ENCODE data around the gene ITGAL.
"Not testable (repeated sequence)": the region's sequence is repeated elsewhere in the genome, so short reads cannot be mapped to it uniquely, and the experiment has no call there.

DNA sequence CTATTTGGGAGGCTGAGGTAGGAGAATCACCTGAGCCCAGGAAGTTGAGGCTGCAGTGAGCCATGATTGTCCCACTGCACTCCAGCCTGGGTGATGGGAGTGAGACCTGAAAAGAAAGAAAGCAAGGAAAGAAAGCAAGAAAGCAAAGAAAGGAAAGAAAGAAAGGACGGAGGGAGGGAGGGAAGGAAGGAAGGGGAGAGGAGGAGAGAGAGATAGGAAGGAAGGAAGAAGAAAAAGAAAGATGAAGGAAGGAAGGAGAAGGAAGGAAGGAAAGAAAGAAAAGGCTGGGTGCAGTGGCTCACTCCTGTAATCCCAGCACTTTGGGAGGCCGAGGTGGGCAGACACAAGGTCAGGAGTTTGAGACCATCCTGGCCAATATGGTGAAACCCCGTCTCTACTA, 5.2 kb downstream of the ITGAL start:
- TF ChIP-seq HDAC6 (IDR thresholded peaks at IDR 0.05; ENCODE audit: low read depth, low read length); NFYB (CRISPR knock-in tag; IDR thresholded peaks at IDR 0.05); NR3C1 (CRISPR knock-in tag; IDR thresholded peaks at IDR 0.05); ZNF207 (IDR thresholded peaks at IDR 0.05; ENCODE audit: borderline replicate concordance); HCFC1 (IDR thresholded peaks at IDR 0.05; ENCODE audit: low read depth, low read length); RBM22 (optimal IDR thresholded peaks at IDR 0.05; ENCODE audit: low read length); STAT5B (CRISPR knock-in tag; IDR thresholded peaks at IDR 0.05): not testable (repeated sequence)
- TF ChIP-seq, protein P1, sequence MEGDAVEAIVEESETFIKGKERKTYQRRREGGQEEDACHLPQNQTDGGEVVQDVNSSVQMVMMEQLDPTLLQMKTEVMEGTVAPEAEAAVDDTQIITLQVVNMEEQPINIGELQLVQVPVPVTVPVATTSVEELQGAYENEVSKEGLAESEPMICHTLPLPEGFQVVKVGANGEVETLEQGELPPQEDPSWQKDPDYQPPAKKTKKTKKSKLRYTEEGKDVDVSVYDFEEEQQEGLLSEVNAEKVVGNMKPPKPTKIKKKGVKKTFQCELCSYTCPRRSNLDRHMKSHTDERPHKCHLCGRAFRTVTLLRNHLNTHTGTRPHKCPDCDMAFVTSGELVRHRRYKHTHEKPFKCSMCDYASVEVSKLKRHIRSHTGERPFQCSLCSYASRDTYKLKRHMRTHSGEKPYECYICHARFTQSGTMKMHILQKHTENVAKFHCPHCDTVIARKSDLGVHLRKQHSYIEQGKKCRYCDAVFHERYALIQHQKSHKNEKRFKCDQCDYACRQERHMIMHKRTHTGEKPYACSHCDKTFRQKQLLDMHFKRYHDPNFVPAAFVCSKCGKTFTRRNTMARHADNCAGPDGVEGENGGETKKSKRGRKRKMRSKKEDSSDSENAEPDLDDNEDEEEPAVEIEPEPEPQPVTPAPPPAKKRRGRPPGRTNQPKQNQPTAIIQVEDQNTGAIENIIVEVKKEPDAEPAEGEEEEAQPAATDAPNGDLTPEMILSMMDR (CRISPR knock-in tag; IDR thresholded peaks at IDR 0.05) = not testable (repeated sequence)
- TF ChIP-seq, protein P2, sequence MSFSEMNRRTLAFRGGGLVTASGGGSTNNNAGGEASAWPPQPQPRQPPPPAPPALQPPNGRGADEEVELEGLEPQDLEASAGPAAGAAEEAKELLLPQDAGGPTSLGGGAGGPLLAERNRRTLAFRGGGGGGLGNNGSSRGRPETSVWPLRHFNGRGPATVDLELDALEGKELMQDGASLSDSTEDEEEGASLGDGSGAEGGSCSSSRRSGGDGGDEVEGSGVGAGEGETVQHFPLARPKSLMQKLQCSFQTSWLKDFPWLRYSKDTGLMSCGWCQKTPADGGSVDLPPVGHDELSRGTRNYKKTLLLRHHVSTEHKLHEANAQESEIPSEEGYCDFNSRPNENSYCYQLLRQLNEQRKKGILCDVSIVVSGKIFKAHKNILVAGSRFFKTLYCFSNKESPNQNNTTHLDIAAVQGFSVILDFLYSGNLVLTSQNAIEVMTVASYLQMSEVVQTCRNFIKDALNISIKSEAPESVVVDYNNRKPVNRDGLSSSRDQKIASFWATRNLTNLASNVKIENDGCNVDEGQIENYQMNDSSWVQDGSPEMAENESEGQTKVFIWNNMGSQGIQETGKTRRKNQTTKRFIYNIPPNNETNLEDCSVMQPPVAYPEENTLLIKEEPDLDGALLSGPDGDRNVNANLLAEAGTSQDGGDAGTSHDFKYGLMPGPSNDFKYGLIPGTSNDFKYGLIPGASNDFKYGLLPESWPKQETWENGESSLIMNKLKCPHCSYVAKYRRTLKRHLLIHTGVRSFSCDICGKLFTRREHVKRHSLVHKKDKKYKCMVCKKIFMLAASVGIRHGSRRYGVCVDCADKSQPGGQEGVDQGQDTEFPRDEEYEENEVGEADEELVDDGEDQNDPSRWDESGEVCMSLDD (CRISPR knock-in tag; IDR thresholded peaks at IDR 0.05; ENCODE audit: borderline replicate concordance) = not testable (repeated sequence)
- TF ChIP-seq, protein P3, sequence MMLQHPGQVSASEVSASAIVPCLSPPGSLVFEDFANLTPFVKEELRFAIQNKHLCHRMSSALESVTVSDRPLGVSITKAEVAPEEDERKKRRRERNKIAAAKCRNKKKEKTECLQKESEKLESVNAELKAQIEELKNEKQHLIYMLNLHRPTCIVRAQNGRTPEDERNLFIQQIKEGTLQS (CRISPR knock-in tag; IDR thresholded peaks at IDR 0.05) = not testable (repeated sequence)
- TF ChIP-seq, protein P4, sequence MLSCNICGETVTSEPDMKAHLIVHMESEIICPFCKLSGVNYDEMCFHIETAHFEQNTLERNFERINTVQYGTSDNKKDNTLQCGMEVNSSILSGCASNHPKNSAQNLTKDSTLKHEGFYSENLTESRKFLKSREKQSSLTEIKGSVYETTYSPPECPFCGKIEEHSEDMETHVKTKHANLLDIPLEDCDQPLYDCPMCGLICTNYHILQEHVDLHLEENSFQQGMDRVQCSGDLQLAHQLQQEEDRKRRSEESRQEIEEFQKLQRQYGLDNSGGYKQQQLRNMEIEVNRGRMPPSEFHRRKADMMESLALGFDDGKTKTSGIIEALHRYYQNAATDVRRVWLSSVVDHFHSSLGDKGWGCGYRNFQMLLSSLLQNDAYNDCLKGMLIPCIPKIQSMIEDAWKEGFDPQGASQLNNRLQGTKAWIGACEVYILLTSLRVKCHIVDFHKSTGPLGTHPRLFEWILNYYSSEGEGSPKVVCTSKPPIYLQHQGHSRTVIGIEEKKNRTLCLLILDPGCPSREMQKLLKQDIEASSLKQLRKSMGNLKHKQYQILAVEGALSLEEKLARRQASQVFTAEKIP (CRISPR knock-in tag; IDR thresholded peaks at IDR 0.05; ENCODE audit: borderline replicate concordance) = not testable (repeated sequence)
